ENCODE measurements around the gene NME7.

GRCh38 chr1:169128562-169128961, 239.0 kb downstream of the NME7 start:
- TF ChIP-seq CTCF (IDR thresholded peaks at IDR 0.05; ENCODE audit: low read length) (no peak), EZH2 (IDR thresholded peaks at IDR 0.05; ENCODE audit: borderline replicate concordance, low read length) (no peak)

Measured in OCI-LY1 (cell line).